OCI-LY3 (cell line): ENCODE data around the gene TOM1.

Experiments used
- H2AFZ ChIP-seq: fragments of 200-600, 300-600 bp; shearing (Covaris generic); 2 replicates; pipeline ENCODE4 v1.6.0; 2014; ENCODE audit warnings: antibody characterized with exemption, low read depth, low read length
- H3K27ac ChIP-seq: fragments of 200-600, 300-600 bp; sonication (generic); 2 replicates; pipeline ENCODE4 v1.5.1; 2014; ENCODE audit warnings: mild to moderate bottlenecking, low read length, moderate library complexity, mixed read lengths
- H3K27me3 ChIP-seq: fragments of 200-600, 300-600 bp; sonication (generic); 2 replicates; pipeline ENCODE4 v1.6.1; 2014; ENCODE audit warnings: low read depth, low read length, mixed read lengths
- H3K36me3 ChIP-seq: fragments of 200-600, 300-600 bp; sonication (generic); replicated peaks from 2 replicates; pipeline ENCODE3; 2014; ENCODE audit warnings: low read depth, low read length, mixed read lengths
- H3K4me1 ChIP-seq: fragments of 300-600, 200-600 bp; sonication (generic); 2 replicates; pipeline ENCODE4 v1.6.1; 2014; ENCODE audit warnings: low read length, mixed read lengths
- H3K4me2 ChIP-seq: fragments of 200-600, 300-600 bp; sonication (generic); 2 replicates; pipeline ENCODE4 v1.6.1; 2014; ENCODE audit warnings: low read length, mixed read lengths
- H3K4me3 ChIP-seq: fragments of 300-600, 200-600 bp; sonication (generic); 2 replicates; pipeline ENCODE4 v1.5.1; 2014; ENCODE audit warnings: antibody characterized with exemption, mild to moderate bottlenecking, low read length, moderate library complexity
- H3K79me2 ChIP-seq: fragments of 300-600, 200-600 bp; shearing (Covaris generic); 2 replicates; pipeline ENCODE4 v1.6.1; 2014; ENCODE audit warnings: mild to moderate bottlenecking, low read length, mixed read lengths
- H3K9ac ChIP-seq: fragments of 300-600, 200-600 bp; shearing (Covaris generic); 2 replicates; pipeline ENCODE4 v1.6.0; 2014; ENCODE audit warnings: mild to moderate bottlenecking, low read length, moderate library complexity
- H3K9me3 ChIP-seq: fragments of 200-600, 300-600 bp; shearing (Covaris generic); 2 replicates; pipeline ENCODE4 v1.6.1; 2014; ENCODE audit warnings: low read length, mixed read lengths; ENCODE audit not compliant: insufficient read depth
- H4K20me1 ChIP-seq: fragments of 200-600, 300-600 bp; sonication (generic); 2 replicates; pipeline ENCODE4 v1.6.1; 2016; ENCODE audit warnings: low read length, mixed read lengths; ENCODE audit not compliant: insufficient read depth
- EZH2phosphoT487 ChIP-seq: fragments of 200-600 bp; shearing (Covaris generic); IDR thresholded peaks from 2 replicates; pipeline ENCODE4 v1.6.1; 2018; ENCODE audit warnings: antibody characterized with exemption, mixed run types, low read depth
- TF ChIP-seq, protein P1 (sequence below): fragments of 200-600, 300-600 bp; sonication (generic); IDR thresholded peaks from 2 replicates; pipeline ENCODE4 v1.5.1; 2014; ENCODE audit warnings: antibody characterized with exemption, low read length, low read depth

TOM1 gene

DNA sequence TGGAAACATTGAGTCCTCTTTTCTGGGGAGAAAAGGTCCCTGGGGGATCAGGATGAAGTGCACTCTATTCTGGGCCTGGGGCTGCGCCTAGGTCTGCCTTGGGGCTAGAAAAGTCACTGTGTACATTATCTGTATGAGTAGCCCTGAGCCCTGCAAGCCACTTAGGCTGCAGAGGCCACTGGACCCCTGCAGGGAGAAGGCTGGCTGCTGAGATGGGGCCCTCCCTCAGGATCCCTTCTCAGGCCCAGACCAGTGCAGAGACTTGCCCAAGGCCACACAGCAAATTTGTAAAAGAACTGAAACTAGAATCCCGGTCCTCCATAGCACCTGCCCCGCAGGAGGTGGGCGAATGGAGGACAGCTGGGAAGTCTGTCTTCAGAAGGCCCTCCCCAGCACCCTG lies 54.4 kb downstream of the TOM1 start:
- H3K4me3 ChIP-seq: no peak overlapping the region
- no peaks in the 10 kb centered on the region for H3K9me3 ChIP-seq
- TF ChIP-seq, protein P1, sequence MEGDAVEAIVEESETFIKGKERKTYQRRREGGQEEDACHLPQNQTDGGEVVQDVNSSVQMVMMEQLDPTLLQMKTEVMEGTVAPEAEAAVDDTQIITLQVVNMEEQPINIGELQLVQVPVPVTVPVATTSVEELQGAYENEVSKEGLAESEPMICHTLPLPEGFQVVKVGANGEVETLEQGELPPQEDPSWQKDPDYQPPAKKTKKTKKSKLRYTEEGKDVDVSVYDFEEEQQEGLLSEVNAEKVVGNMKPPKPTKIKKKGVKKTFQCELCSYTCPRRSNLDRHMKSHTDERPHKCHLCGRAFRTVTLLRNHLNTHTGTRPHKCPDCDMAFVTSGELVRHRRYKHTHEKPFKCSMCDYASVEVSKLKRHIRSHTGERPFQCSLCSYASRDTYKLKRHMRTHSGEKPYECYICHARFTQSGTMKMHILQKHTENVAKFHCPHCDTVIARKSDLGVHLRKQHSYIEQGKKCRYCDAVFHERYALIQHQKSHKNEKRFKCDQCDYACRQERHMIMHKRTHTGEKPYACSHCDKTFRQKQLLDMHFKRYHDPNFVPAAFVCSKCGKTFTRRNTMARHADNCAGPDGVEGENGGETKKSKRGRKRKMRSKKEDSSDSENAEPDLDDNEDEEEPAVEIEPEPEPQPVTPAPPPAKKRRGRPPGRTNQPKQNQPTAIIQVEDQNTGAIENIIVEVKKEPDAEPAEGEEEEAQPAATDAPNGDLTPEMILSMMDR: no peak
- no peak for TF ChIP-seq EZH2phosphoT487
- H3K27ac ChIP-seq: peak overlapping the region; percentile 96
- H3K4me1 ChIP-seq: peaks cover 87% of the 10 kb centered on the region
- H3K9ac ChIP-seq: peak overlapping the region; percentile 97; the same call in 1 of the 2 replicates
- H3K36me3 ChIP-seq: peaks cover 2% of the 10 kb centered on the region
- H3K27me3 ChIP-seq: no peaks in the 10 kb centered on the region
- H2AFZ ChIP-seq: no peak overlapping the region
- no peaks in the 10 kb centered on the region; the same call in 1 of the 2 replicates for H3K79me2 ChIP-seq
- peak overlapping the region; percentile 99; the same call in 1 of the 2 replicates for H3K4me2 ChIP-seq
- H4K20me1 ChIP-seq: no peaks in the 10 kb centered on the region

DNA sequence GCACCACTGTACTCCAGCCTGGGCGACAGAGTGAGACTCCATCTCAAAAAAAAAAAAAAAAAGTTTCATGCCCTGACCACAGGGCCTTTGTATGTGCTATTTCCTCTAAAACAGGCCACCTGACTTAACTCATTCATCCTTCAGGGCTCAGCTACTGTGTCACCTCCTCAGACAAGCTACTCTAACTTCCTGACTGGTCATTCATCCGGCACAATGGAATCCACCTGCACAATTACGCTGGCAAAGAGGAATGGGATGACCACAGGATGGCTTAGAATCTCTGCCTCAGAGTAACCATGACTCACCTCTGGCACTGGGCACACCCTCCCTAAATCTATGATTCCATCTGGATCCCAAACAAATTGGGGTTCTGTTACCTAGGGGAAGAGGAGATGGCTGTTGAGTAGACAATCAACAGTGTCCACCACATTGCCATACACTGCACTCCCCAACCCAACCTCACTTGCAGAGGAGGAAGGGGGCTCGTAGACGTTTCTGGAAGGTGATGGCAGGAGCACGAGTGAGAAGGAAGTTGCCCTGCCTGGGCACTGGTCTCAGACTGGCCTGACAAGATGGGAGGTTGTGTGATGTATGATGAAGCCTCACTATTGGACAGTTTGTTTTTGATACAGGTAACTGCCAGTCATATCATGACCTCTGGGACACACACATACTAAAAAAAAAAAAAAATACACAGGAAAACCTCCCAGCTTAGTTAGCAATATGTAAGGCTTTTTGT lies 58.4 kb downstream of the TOM1 start:
- TF ChIP-seq, protein P1: no peak
- TF ChIP-seq EZH2phosphoT487: no peak
- Histone ChIP-seq H2AFZ (no peak overlapping the region), H3K9ac (no peak overlapping the region), H3K27ac (no peak overlapping the region), H3K4me3 (no peak overlapping the region), H3K27me3 (no peaks in the 10 kb centered on the region), H3K4me1 (peaks cover 89% of the 10 kb centered on the region), H4K20me1 (no peaks in the 10 kb centered on the region), H3K9me3 (no peaks in the 10 kb centered on the region), H3K4me2 (no peak overlapping the region), H3K36me3 (peaks cover 2% of the 10 kb centered on the region), H3K79me2 (no peaks in the 10 kb centered on the region)

DNA sequence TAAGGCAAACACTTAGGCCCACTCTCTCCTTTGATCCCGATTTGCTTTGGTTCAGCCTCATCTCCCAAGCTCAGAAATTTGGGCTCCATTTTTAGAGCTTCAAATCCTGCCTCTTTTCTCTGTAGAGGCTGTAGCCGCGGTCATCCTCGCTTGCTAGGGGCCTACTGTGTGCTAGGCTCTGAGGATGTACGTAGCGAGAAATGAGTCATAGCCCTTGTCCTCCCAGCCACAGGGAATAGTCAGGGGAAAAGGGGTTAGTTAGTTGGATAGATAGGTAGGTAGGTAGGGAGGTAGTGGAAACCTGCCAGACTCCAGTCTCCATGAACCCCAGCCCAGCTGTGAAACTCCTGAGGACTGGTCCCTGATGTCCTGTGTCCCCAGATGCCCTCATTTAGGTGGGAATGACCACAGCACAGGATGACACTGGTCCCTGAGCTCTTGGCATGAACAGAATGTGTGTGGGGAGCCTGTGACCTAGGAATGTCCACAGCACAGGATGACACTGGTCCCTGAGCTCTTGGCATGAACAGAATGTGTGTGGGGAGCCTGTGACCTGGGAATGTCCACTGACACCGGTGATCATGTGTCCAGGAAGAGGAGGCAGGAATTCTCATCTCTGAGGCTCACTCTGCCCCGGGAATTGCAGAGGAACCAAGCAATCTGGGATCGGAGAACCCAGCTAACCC lies 59.8 kb downstream of the TOM1 start:
- Histone ChIP-seq H3K4me2 (no peak overlapping the region), H3K9ac (no peak overlapping the region; the same call in 1 of the 2 replicates), H3K27me3 (no peaks in the 10 kb centered on the region), H3K27ac (peak overlapping the region; percentile 21; the same call in 1 of the 2 replicates), H3K79me2 (no peaks in the 10 kb centered on the region), H4K20me1 (no peaks in the 10 kb centered on the region), H3K9me3 (no peaks in the 10 kb centered on the region), H3K4me3 (no peak overlapping the region), H2AFZ (no peak overlapping the region), H3K36me3 (peaks cover 2% of the 10 kb centered on the region), H3K4me1 (peaks cover 87% of the 10 kb centered on the region)
- TF ChIP-seq, protein P1: no peak
- no peak for TF ChIP-seq EZH2phosphoT487

DNA sequence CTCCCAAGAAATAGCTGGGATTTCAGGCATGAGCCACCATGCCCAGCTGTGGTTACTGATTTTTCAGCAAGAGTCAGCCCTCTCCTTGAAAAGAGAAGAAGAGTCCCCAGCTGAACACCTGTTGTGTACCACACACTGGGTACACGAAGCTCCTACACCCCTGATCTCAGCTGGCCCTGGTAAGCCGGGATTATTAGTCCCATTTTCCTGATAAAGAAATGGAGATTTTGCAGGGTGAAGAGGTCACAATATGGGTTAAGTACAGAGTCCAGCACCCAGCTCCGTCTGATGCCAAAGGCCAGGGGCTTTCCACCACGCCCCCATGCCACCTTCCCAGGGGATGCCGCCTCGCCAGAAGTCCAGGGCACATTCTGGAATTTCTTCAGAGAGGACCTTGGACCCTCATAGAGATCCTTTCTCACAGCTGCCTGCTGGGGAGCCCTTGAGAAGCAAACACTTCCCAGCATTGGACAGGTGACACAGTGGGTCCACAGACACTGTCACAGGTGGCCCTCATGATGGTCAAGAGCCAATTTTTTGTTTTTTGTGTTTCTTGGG lies 61.4 kb downstream of the TOM1 start:
- Histone ChIP-seq H3K4me2 (peak overlapping the region; percentile 8; the same call in 1 of the 2 replicates), H3K27me3 (no peaks in the 10 kb centered on the region), H2AFZ (no peak overlapping the region), H3K27ac (peak overlapping the region; percentile 9; the same call in 1 of the 2 replicates), H4K20me1 (no peaks in the 10 kb centered on the region), H3K9me3 (no peaks in the 10 kb centered on the region), H3K36me3 (peaks cover 2% of the 10 kb centered on the region), H3K79me2 (no peaks in the 10 kb centered on the region), H3K4me3 (no peak overlapping the region), H3K4me1 (peaks cover 83% of the 10 kb centered on the region), H3K9ac (peak overlapping the region; percentile 3; the same call in 1 of the 2 replicates)
- TF ChIP-seq, protein P1: no peak
- TF ChIP-seq EZH2phosphoT487: no peak
